SH-SY5Y (cell line): ENCODE results near the gene SDHB.

ENCODE experiments used
- GATA2 ChIP-seq: IDR thresholded peaks from 2 replicates; pipeline ENCODE4 v1.6.1; 2011; ENCODE audit warnings: mild to moderate bottlenecking, low read depth, low read length
- GATA3 ChIP-seq: IDR thresholded peaks from 2 replicates; pipeline ENCODE4 v1.6.1; 2011; ENCODE audit warnings: low read depth, mild to moderate bottlenecking, low read length, moderate library complexity

GRCh38 chr1:17031436-17031835, 22.4 kb downstream of the SDHB start:
- TF ChIP-seq GATA2 (peak; percentile 78), GATA3 (peak; percentile 74)
